HepG2 (cell line): ENCODE results near the gene VPS52. TPM values are rescaled to one million over a fixed set of nuclear protein-coding genes. Genes with fewer than 3 reads are reported as not detected.

ENCODE experiments used
- AHR ChIP-seq: IDR thresholded peaks from 2 replicates; pipeline ENCODE4 v1.6.1; 2018; ENCODE audit warnings: missing genetic modification reagents, missing compliant biosample characterization
- ARID4A ChIP-seq: sonication (generic); formaldehyde crosslinking; IDR thresholded peaks from 2 replicates; pipeline ENCODE4 v1.5.0; 2020; ENCODE audit warnings: mild to moderate bottlenecking, missing genetic modification reagents, borderline replicate concordance
- DZIP1 ChIP-seq: sonication (generic); formaldehyde crosslinking; IDR thresholded peaks from 2 replicates; pipeline ENCODE4 v1.5.0; 2020; ENCODE audit warnings: mild to moderate bottlenecking, missing genetic modification reagents
- GATA4 ChIP-seq: sonication (generic); IDR thresholded peaks from 2 replicates; pipeline ENCODE4 v1.6.1; 2016; ENCODE audit warnings: antibody characterized with exemption, low read depth, borderline replicate concordance
- HNRNPK ChIP-seq: fragments of 200-400 bp; formaldehyde crosslinking; IDR thresholded peaks from 2 replicates; pipeline ENCODE4 v1.6.1; 2018; ENCODE audit warnings: low read length, low read depth, moderate library complexity, mild to moderate bottlenecking; ENCODE audit not compliant: poor library complexity, severe bottlenecking
- KDM2A ChIP-seq: sonication (generic); formaldehyde crosslinking; IDR thresholded peaks from 2 replicates; pipeline ENCODE4 v1.4.0; 2020; ENCODE audit warnings: low read depth, missing genetic modification reagents, borderline replicate concordance
- NFKB2 ChIP-seq: sonication (generic); formaldehyde crosslinking; IDR thresholded peaks from 2 replicates; pipeline ENCODE4 v1.4.0; 2020; ENCODE audit warnings: missing genetic modification reagents, borderline replicate concordance
- PHF20 ChIP-seq: sonication (generic); formaldehyde crosslinking; IDR thresholded peaks from 2 replicates; pipeline ENCODE4 v1.5.0; 2020; ENCODE audit warnings: mild to moderate bottlenecking, missing genetic modification reagents
- RFX3 ChIP-seq: IDR thresholded peaks from 2 replicates; pipeline ENCODE4 v1.6.1; 2016; ENCODE audit warnings: missing biosample characterization, missing genetic modification reagents
- STAG1 ChIP-seq: sonication (generic); formaldehyde crosslinking; IDR thresholded peaks from 2 replicates; pipeline ENCODE4 v1.4.0; 2020; ENCODE audit warnings: missing genetic modification reagents
- ZNF232 ChIP-seq: sonication (generic); formaldehyde crosslinking; IDR thresholded peaks from 2 replicates; pipeline ENCODE4 v1.4.0; 2020; ENCODE audit warnings: missing genetic modification reagents, borderline replicate concordance
- ZNF383 ChIP-seq: sonication (generic); formaldehyde crosslinking; IDR thresholded peaks from 2 replicates; pipeline ENCODE4 v1.4.0; 2020; ENCODE audit warnings: missing genetic modification reagents, mild to moderate bottlenecking, borderline replicate concordance
- ZNF546 ChIP-seq: sonication (generic); formaldehyde crosslinking; conservative IDR thresholded peaks from 2 replicates; pipeline ENCODE4 v1.8.1; 2023; ENCODE audit warnings: mild to moderate bottlenecking, missing genetic modification reagents
- ZNF589 ChIP-seq: sonication (generic); formaldehyde crosslinking; conservative IDR thresholded peaks from 2 replicates; pipeline ENCODE4 v1.8.0; 2022; ENCODE audit warnings: mild to moderate bottlenecking, moderate library complexity, missing genetic modification reagents
- ZNF710 ChIP-seq: sonication (generic); formaldehyde crosslinking; IDR thresholded peaks from 2 replicates; pipeline ENCODE4 v1.5.0; 2020; ENCODE audit warnings: mild to moderate bottlenecking, missing genetic modification reagents, borderline replicate concordance
- polyA plus RNA-seq, 8 experiments: library from polyadenylated mRNA; depleted of rRNA in 3 of 8; stranded (reverse) in 7 of 8; unstranded in 1 of 8; fragments of >200 nt; fragmentation: Illumina TruSeq in 4 of 8; extraction: Trizol in 4 of 8; gene quantifications; 2 replicates each; pipeline versions ENCODE4 v1.2.1 to v1.2.3, GENCODE V29; 2011 to 2016; ENCODE audit warnings: low read depth in 4 of 8, missing spikeins in 1 of 8, mixed read lengths in 1 of 8; ENCODE audit not compliant: insufficient read depth in 1 of 8
- total RNA-seq, 5 experiments: library from RNA; depleted of rRNA; stranded (reverse); fragments of >200 nt; fragmentation: Illumina TruSeq; extraction: Trizol; gene quantifications; 2 replicates each; pipeline ENCODE4 v1.2.3, GENCODE V29; 2016; ENCODE audit warnings: low read depth in 1 of 5
- TF ChIP-seq, protein P1 (sequence below): sonication (generic); formaldehyde crosslinking; IDR thresholded peaks from 2 replicates; pipeline ENCODE4 v1.5.0; 2020; ENCODE audit warnings: missing genetic modification reagents

Gene VPS52
- total and polyA plus RNA-seq, 2 of the 13 experiments (the other 11 are each of a cell fraction or from before 2014, with no cell fraction given) = 48.9 to 85.5 TPM

GRCh38 chr6:33271468-33272274 is at the start of gene VPS52, which contains the start of gene RPS18 (continued):
- TF ChIP-seq HNRNPK (no peak), NFKB2 (CRISPR knock-in tag) (peak; percentile 72; the same call in 1 of the 2 replicates), ZNF546 (CRISPR knock-in tag) (no peak), ZNF383 (CRISPR knock-in tag) (peak; percentile 90), ZNF589 (CRISPR knock-in tag) (no peak), RFX3 (no peak), ZNF710 (CRISPR knock-in tag) (no peak), DZIP1 (peak; percentile 91; the same call in 1 of the 2 replicates), KDM2A (peak; percentile 90), ARID4A (CRISPR knock-in tag) (peak; percentile 98), GATA4 (peak; percentile 77), ZNF232 (CRISPR knock-in tag) (peak; percentile 91; the same call in 1 of the 2 replicates), PHF20 (peak; percentile 97), STAG1 (CRISPR knock-in tag) (peak; percentile 4; the same call in 1 of the 2 replicates), AHR (CRISPR knock-in tag) (peak; percentile 96; the same call in 1 of the 2 replicates)
- TF ChIP-seq, protein P1, sequence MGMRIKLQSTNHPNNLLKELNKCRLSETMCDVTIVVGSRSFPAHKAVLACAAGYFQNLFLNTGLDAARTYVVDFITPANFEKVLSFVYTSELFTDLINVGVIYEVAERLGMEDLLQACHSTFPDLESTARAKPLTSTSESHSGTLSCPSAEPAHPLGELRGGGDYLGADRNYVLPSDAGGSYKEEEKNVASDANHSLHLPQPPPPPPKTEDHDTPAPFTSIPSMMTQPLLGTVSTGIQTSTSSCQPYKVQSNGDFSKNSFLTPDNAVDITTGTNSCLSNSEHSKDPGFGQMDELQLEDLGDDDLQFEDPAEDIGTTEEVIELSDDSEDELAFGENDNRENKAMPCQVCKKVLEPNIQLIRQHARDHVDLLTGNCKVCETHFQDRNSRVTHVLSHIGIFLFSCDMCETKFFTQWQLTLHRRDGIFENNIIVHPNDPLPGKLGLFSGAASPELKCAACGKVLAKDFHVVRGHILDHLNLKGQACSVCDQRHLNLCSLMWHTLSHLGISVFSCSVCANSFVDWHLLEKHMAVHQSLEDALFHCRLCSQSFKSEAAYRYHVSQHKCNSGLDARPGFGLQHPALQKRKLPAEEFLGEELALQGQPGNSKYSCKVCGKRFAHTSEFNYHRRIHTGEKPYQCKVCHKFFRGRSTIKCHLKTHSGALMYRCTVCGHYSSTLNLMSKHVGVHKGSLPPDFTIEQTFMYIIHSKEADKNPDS (CRISPR knock-in tag) = peak; percentile 93; the same call in 1 of the 2 replicates
